HFFc6 (cell line): Measurements from ENCODE around the gene E2F6. TPM values are rescaled to one million over a fixed set of nuclear protein-coding genes. Genes with fewer than 3 reads are reported as not detected.

Source experiments
- DNase-seq: peaks from one replicate; pipeline ENCODE4 v3.0.0-alpha.2; 2018
- H3K27ac Mint-ChIP-seq: 2 replicates; pipeline ENCODE4 v1.8.0; 2020; ENCODE audit warnings: mild to moderate bottlenecking, mixed read lengths
- H3K27me3 Mint-ChIP-seq: 2 replicates; pipeline ENCODE4 v1.8.0; 2021; ENCODE audit warnings: mild to moderate bottlenecking, moderate library complexity, mixed read lengths; ENCODE audit not compliant: insufficient read depth
- H3K36me3 Mint-ChIP-seq: 2 replicates; pipeline ENCODE4 v1.8.0; 2021; ENCODE audit warnings: low read depth, mixed read lengths
- H3K4me1 Mint-ChIP-seq: 2 replicates; pipeline ENCODE4 v1.8.0; 2020; ENCODE audit warnings: low read depth, mixed read lengths
- H3K4me3 Mint-ChIP-seq: 2 replicates; pipeline ENCODE4 v1.8.0; 2020; ENCODE audit warnings: mild to moderate bottlenecking, moderate library complexity, mixed read lengths
- H3K9me3 Mint-ChIP-seq: 2 replicates; pipeline ENCODE4 v1.8.0; 2020; ENCODE audit warnings: mild to moderate bottlenecking, mixed read lengths
- total RNA-seq, 6 experiments: library from RNA; stranded (reverse); fragmentation: NEBNext Ultra II Directional; extraction: Animal tissue kit (Norgen Biotek cat#: 25700); gene quantifications; 2 replicates in 1 of 6; 3 replicates in 5 of 6; pipeline ENCODE4 v1.2.3, GENCODE V29; 2021
- TF ChIP-seq, protein P1 (sequence below): fragments of 200-600 bp; sonication (generic); IDR thresholded peaks from 2 replicates; pipeline ENCODE4 v1.5.0; 2021; ENCODE audit warnings: antibody characterized with exemption, mild to moderate bottlenecking

E2F6 gene
- total RNA-seq, 6 experiments from 2014 or later = 8.9 to 11.3 (median 10.3) TPM

DNA sequence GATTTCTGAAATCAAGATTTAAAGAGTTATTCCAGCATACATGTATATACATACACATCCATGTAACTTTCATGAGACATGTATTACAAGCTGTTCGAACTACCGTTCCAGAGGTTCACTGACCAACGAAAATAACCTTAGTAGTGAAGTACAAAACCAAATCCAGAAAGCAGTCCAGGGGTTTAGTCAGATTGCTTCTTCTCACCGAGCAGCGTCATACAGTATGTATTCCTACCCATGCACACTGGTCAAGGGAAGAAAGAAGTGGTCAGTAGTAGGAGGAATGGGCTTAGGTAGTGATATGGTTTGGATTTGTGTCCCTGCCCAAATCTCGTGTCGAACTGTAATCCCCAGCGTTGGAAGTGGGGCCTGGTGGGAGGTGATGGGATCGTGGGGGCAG is 45.3 kb downstream of the E2F6 start:
- H3K9me3 Mint-ChIP-seq = peaks cover 9% of the 10 kb centered on the region
- peaks cover 8% of the 10 kb centered on the region for H3K36me3 Mint-ChIP-seq
- TF ChIP-seq, protein P1, sequence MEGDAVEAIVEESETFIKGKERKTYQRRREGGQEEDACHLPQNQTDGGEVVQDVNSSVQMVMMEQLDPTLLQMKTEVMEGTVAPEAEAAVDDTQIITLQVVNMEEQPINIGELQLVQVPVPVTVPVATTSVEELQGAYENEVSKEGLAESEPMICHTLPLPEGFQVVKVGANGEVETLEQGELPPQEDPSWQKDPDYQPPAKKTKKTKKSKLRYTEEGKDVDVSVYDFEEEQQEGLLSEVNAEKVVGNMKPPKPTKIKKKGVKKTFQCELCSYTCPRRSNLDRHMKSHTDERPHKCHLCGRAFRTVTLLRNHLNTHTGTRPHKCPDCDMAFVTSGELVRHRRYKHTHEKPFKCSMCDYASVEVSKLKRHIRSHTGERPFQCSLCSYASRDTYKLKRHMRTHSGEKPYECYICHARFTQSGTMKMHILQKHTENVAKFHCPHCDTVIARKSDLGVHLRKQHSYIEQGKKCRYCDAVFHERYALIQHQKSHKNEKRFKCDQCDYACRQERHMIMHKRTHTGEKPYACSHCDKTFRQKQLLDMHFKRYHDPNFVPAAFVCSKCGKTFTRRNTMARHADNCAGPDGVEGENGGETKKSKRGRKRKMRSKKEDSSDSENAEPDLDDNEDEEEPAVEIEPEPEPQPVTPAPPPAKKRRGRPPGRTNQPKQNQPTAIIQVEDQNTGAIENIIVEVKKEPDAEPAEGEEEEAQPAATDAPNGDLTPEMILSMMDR = no peak
- H3K27me3 Mint-ChIP-seq = peaks cover 13% of the 10 kb centered on the region
- no peak for DNase-seq
- no peak overlapping the region for H3K27ac Mint-ChIP-seq
- H3K4me1 Mint-ChIP-seq = peaks cover 15% of the 10 kb centered on the region
- no peak overlapping the region for H3K4me3 Mint-ChIP-seq

DNA sequence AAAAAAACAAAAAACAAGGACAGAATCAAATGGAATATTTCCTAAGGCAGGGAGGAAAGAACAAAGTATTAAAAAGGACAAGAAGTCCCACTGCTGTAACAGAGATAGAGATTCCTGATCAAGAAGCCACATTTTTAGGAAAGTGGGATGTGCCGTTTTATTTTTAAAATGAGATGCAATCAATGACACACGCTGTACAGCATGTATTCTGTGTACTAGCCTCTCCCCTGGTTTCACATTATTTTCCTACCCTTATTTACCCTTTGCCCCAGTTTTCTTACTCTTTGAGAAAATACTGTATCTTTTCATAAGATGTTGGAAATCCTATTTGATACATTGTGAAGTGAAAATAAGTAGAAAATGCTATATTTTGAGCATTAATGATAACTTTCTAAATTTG is 45.8 kb downstream of the E2F6 start:
- TF ChIP-seq, protein P1 = no peak
- Mint-ChIP-seq H3K36me3 (peaks cover 8% of the 10 kb centered on the region), H3K27me3 (peaks cover 13% of the 10 kb centered on the region), H3K4me3 (peak overlapping the region; percentile 62), H3K4me1 (peaks cover 15% of the 10 kb centered on the region), H3K9me3 (peaks cover 9% of the 10 kb centered on the region), H3K27ac (peak overlapping the region; percentile 10; the same call in 1 of the 2 replicates)
- DNase-seq = no peak

DNA sequence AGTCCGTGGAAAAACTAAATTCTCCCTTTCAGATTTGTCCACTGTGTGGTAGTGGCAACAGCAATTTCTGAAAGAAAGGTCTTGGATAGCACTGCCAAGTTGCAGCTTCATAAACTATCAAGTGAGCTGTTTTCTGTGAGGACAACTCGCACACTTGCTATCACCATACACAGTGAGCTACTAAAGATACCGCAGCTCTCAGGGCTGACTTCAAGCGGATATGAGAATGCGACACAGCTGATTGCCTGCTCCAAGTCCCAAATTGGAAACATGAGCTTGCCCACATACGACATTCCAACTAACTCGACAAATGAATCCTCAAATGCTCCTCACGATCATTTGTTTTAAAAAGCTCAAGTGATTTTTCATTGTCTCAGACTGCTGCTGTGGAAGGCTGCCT is 46.2 kb downstream of the E2F6 start:
- H3K9me3 Mint-ChIP-seq = peaks cover 9% of the 10 kb centered on the region
- DNase-seq = peak; percentile 16
- H3K27me3 Mint-ChIP-seq = peaks cover 13% of the 10 kb centered on the region
- H3K4me3 Mint-ChIP-seq = peak overlapping the region; percentile 62
- H3K27ac Mint-ChIP-seq = peak overlapping the region; percentile 10; the same call in 1 of the 2 replicates
- peaks cover 8% of the 10 kb centered on the region for H3K36me3 Mint-ChIP-seq
- H3K4me1 Mint-ChIP-seq = peaks cover 15% of the 10 kb centered on the region
- TF ChIP-seq, protein P1 = no peak

DNA sequence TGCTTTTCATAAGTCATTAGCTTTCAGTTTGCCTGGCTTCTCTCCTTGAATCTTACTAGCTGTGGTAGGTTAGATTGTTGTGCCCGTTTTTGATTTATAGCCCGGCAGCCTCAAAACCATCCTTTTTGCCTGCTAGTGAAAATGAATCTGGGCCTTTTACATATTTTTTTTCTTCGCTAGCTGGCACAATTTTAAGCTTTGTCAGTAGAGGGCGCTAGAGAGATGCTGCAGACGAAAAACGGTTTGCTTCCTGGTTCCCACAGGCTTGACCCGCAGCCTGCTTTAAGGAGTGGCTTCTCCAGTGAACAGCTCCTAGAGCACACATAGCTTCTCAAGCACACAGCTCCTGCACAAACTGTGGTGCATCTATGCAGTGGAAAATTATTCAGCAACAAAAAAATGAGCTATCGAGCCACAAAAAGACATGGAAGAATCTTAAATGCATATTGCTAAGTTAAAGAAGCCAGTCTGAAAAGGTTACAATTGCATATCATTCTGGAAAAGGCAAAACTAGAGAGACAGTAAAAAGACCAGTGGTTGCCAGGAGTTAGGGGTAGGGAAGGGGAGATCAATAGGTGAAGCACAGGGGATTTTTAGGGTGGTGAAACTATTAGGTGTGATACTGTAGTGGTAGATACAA is 47.9 kb downstream of the E2F6 start:
- H3K27ac Mint-ChIP-seq = no peak overlapping the region
- peaks cover 16% of the 10 kb centered on the region for H3K27me3 Mint-ChIP-seq
- no peak for DNase-seq
- TF ChIP-seq, protein P1 = peak; percentile 74
- H3K4me3 Mint-ChIP-seq = no peak overlapping the region
- H3K9me3 Mint-ChIP-seq = peaks cover 9% of the 10 kb centered on the region
- peaks cover 19% of the 10 kb centered on the region for H3K4me1 Mint-ChIP-seq
- H3K36me3 Mint-ChIP-seq = peaks cover 8% of the 10 kb centered on the region

DNA sequence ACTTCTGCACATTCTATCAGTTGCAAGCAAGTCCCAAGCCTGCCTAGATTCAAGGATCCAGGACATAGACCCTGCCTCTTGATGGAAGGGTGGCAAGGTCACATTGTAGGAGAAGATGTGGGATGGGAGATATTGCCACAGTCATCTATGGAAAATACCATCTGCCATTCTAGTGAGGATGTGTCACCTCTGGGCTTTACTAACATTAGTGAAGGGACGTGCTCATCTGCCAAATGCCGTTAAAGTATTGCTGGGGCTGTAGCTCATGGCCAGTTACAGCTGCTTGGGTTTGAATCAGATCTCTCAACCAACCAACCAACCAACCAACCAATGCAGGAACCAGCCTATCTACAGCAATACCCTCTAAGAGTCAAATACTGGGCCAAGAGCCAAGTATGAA is 49.0 kb downstream of the E2F6 start:
- H3K27me3 Mint-ChIP-seq = peaks cover 16% of the 10 kb centered on the region
- H3K27ac Mint-ChIP-seq = no peak overlapping the region
- peaks cover 8% of the 10 kb centered on the region for H3K36me3 Mint-ChIP-seq
- H3K4me1 Mint-ChIP-seq = peaks cover 12% of the 10 kb centered on the region
- H3K9me3 Mint-ChIP-seq = peaks cover 9% of the 10 kb centered on the region
- DNase-seq = no peak
- H3K4me3 Mint-ChIP-seq = no peak overlapping the region
- TF ChIP-seq, protein P1 = no peak
